NCI-H128 (cell line): ENCODE data around the gene MYCN.

Source experiments
- DNase-seq: peaks from one replicate; lab custom pipeline; 2025; ENCODE audit not compliant: unreplicated experiment; lab: John Stamatoyannopoulos, UW

MYCN gene

GRCh38 chr2:15930589-15931318, 9.6 kb upstream of the MYCN start:
- no peak for DNase-seq

- no peak for DNase-seq
Observed at GRCh38 chr2:15931319-15931890, 8.9 kb upstream of the MYCN start.

GRCh38 chr2:15931950-15932349, 8.4 kb upstream of the MYCN start:
- no peak for DNase-seq

- no peak for DNase-seq
Observed at GRCh38 chr2:15932394-15933183, 7.8 kb upstream of the MYCN start.

- no peak for DNase-seq
Observed at GRCh38 chr2:15933184-15933845, 7.0 kb upstream of the MYCN start.

GRCh38 chr2:15934291-15934945, 5.9 kb upstream of the MYCN start:
- DNase-seq = no peak

- no peak for DNase-seq
Observed at GRCh38 chr2:15935189-15935588, 5.2 kb upstream of the MYCN start.

GRCh38 chr2:15935675-15936074, 4.7 kb upstream of the MYCN start:
- DNase-seq = no peak

GRCh38 chr2:15936277-15937104, 3.9 kb upstream of the MYCN start:
- no peak for DNase-seq

GRCh38 chr2:15937105-15937881, 3.1 kb upstream of the MYCN start:
- no peak for DNase-seq

- DNase-seq = no peak
Observed at GRCh38 chr2:15937882-15938802, 2.2 kb upstream of the MYCN start.

- DNase-seq = no peak
Observed at GRCh38 chr2:15938803-15939555, 1.4 kb upstream of the MYCN start.

GRCh38 chr2:15939556-15939853, 845 bp upstream of the MYCN start:
- DNase-seq = no peak

GRCh38 chr2:15940661-15941480, 521 bp downstream of the MYCN start:
- no peak for DNase-seq

- DNase-seq = no peak
Observed at GRCh38 chr2:15941481-15941850, 1.1 kb downstream of the MYCN start.

- DNase-seq = no peak
Observed at GRCh38 chr2:15941871-15942710, 1.7 kb downstream of the MYCN start.
